ENCODE data around the gene SLC24A3. TPM values are rescaled to one million over a fixed set of nuclear protein-coding genes. Genes with fewer than 3 reads are reported as not detected.

The SLC24A3 gene
- total and polyA plus RNA-seq, 4 donors: 1.9 to 8.4 (median 5.8) TPM

GRCh38 chr20:19594896-19595295 lies 382.5 kb downstream of the SLC24A3 start:
- H3K4me1 ChIP-seq (ENCODE audit: control insufficient read depth in 5 of 5, insufficient read depth in 5 of 5, low read length in 5 of 5): peaks cover 0 to 6% (median 0%) of the 10 kb centered on the region in 5 donors
- no peak for ATAC-seq (ENCODE audit: insufficient read depth, low FRiP score)
- 88 to 93% methylated on average over 4 of the region's 4 CpGs for WGBS, 2 donors

DNA sequence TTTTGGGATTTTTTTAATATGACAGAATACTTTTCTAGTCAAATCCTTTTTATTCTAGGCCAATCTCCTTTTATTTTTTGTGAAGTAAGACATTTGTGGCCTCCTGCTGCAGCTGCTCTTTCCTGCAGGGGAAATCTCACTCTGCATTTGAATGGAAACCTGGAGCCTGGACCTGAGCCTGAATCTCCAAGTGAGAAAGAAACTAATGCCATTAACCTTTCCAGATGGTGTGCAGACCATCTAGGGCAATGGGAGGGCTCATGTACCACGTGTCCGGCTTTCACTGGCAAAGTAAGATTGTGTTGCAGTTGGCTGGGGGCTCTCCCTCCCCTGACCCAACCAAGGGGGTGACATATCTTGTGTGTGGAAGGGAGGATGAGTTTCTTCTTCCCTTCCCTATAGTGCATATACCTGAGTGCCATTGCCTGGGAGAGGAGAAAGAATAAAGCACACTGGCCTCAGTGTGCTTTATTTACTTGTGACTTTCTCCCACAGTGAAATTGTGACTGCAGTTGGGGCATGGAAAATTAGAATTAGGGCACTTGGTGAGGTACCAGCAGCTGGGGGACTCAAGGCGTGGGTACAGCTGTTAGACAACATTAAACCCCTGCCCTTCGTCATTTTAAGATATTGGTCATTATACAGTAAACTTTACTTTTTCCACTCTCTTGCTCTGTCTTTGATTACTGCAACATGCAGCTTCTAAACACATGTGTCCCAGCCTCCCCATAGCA lies 385.8 kb downstream of the SLC24A3 start:
- H3K27me3 ChIP-seq (ENCODE audit: control insufficient read depth in 3 of 3, insufficient read depth in 3 of 3, low read length in 2 of 3): no peaks in the 10 kb centered on the region
- WGBS, 2 donors: 69 to 86% methylated on average over 4 of the region's 4 CpGs
- TF ChIP-seq CTCF (IDR thresholded peaks at IDR 0.05; ENCODE audit: control extremely low read depth, extremely low read depth): no peak
- H3K9me3 ChIP-seq (ENCODE audit: control insufficient read depth in 4 of 4, insufficient read depth in 3 of 4, low read length in 3 of 4): no peaks in the 10 kb centered on the region
- H3K36me3 ChIP-seq (ENCODE audit: control insufficient read depth in 4 of 4, insufficient read depth in 4 of 4, low read length in 4 of 4): no peaks in the 10 kb centered on the region
- no peak overlapping the region for H3K27ac ChIP-seq (ENCODE audit: low read depth in 1 of 2, low read length in 1 of 2)
- DNase-seq (no peak), ATAC-seq (ENCODE audit: insufficient read depth, low FRiP score) (no peak)
- no peak overlapping the region for H3K4me3 ChIP-seq
- peaks cover 0 to 6% (median 0%) of the 10 kb centered on the region in 5 donors for H3K4me1 ChIP-seq (ENCODE audit: control insufficient read depth in 5 of 5, insufficient read depth in 5 of 5, low read length in 5 of 5)
- no peak overlapping the region for H3K9ac ChIP-seq (ENCODE audit: insufficient read depth in 1 of 2, low read length in 2 of 2)

More at GRCh38 chr20:19594896-19595295, 382.5 kb downstream of the SLC24A3 start:
- Histone ChIP-seq H3K27ac (ENCODE audit: low read depth in 1 of 2, low read length in 1 of 2) (no peak overlapping the region), H3K27me3 (ENCODE audit: control insufficient read depth in 3 of 3, insufficient read depth in 3 of 3, low read length in 2 of 3) (no peaks in the 10 kb centered on the region), H3K9me3 (ENCODE audit: control insufficient read depth in 4 of 4, insufficient read depth in 3 of 4, low read length in 3 of 4) (no peaks in the 10 kb centered on the region), H3K36me3 (ENCODE audit: control insufficient read depth in 4 of 4, insufficient read depth in 4 of 4, low read length in 4 of 4) (no peaks in the 10 kb centered on the region), H3K4me3 (no peak overlapping the region), H3K9ac (ENCODE audit: insufficient read depth in 1 of 2, low read length in 2 of 2) (no peak overlapping the region)
- DNase-seq: no peak
- TF ChIP-seq CTCF (IDR thresholded peaks at IDR 0.05; ENCODE audit: control extremely low read depth, extremely low read depth): no peak

GRCh38 chr20:19599200-19599599 lies 386.8 kb downstream of the SLC24A3 start:
- no peaks in the 10 kb centered on the region for H3K36me3 ChIP-seq (ENCODE audit: control insufficient read depth in 4 of 4, insufficient read depth in 4 of 4, low read length in 4 of 4)
- H3K4me1 ChIP-seq (ENCODE audit: control insufficient read depth in 5 of 5, insufficient read depth in 5 of 5, low read length in 5 of 5): no peaks in the 10 kb centered on the region
- no peaks in the 10 kb centered on the region for H3K27me3 ChIP-seq (ENCODE audit: control insufficient read depth in 3 of 3, insufficient read depth in 3 of 3, low read length in 2 of 3)
- H3K9me3 ChIP-seq (ENCODE audit: control insufficient read depth in 4 of 4, insufficient read depth in 3 of 4, low read length in 3 of 4): no peaks in the 10 kb centered on the region
- WGBS, 2 donors: 98% methylated on average over 20 of the region's 20 CpGs
- no peak overlapping the region for H3K27ac ChIP-seq (ENCODE audit: low read depth in 1 of 2, low read length in 1 of 2)
- H3K9ac ChIP-seq (ENCODE audit: insufficient read depth in 1 of 2, low read length in 2 of 2): no peak overlapping the region
- ATAC-seq (ENCODE audit: insufficient read depth, low FRiP score) (no peak), DNase-seq (no peak)
- TF ChIP-seq CTCF (IDR thresholded peaks at IDR 0.05; ENCODE audit: control extremely low read depth, extremely low read depth): no peak
- no peak overlapping the region for H3K4me3 ChIP-seq

Data from lung (tissue), 12 donors.